Calu3 (cell line): ENCODE results near the gene BTG1. TPM values are rescaled to one million over a fixed set of nuclear protein-coding genes. Genes with fewer than 3 reads are reported as not detected.

Source experiments
- BruUV-seq: library from RNA; stranded (reverse); fragments of 400-500 nt; replicated peaks from 2 replicates; lab custom pipeline; 2021; lab: Mats Ljungman, UMichigan
- CTCF ChIA-PET: fragments of 300-600 bp; sonication (Branson Sonifier 250); formaldehyde crosslinking; loops from one replicate; lab custom pipeline; 2022; ENCODE audit warnings: antibody characterized with exemption; lab: Charles Lee
- DNase-seq: peaks from one replicate; pipeline ENCODE4 v3.0.0; 2022
- H3K27ac Mint-ChIP-seq: one replicate; pipeline ENCODE4 v1.8.0; 2022; ENCODE audit warnings: mixed read lengths; ENCODE audit not compliant: unreplicated experiment
- H3K27me3 Mint-ChIP-seq: one replicate; pipeline ENCODE4 v1.8.0; 2022; ENCODE audit warnings: mixed read lengths; ENCODE audit not compliant: unreplicated experiment
- H3K36me3 Mint-ChIP-seq: one replicate; pipeline ENCODE4 v1.8.0; 2022; ENCODE audit warnings: mild to moderate bottlenecking, moderate library complexity, mixed read lengths; ENCODE audit not compliant: insufficient read depth, unreplicated experiment
- H3K4me1 Mint-ChIP-seq: one replicate; pipeline ENCODE4 v1.8.0; 2022; ENCODE audit warnings: mild to moderate bottlenecking, low read depth, mixed read lengths; ENCODE audit not compliant: unreplicated experiment
- H3K4me3 Mint-ChIP-seq: one replicate; pipeline ENCODE4 v1.8.0; 2022; ENCODE audit warnings: mild to moderate bottlenecking, low read depth, moderate library complexity, mixed read lengths; ENCODE audit not compliant: unreplicated experiment
- H3K9me3 Mint-ChIP-seq: one replicate; pipeline ENCODE4 v1.8.0; 2022; ENCODE audit warnings: low read depth, mixed read lengths; ENCODE audit not compliant: unreplicated experiment
- intact Hi-C: fragments of 100-400 bp; cut with micrococcal nuclease; formaldehyde crosslinking; loops from one replicate; pipeline ENCODE4 v1.10.0; 2022; ENCODE audit not compliant: unreplicated experiment
- total RNA-seq: library from RNA; stranded (reverse); gene quantifications from 2 replicates; pipeline ENCODE4 v1.2.3, GENCODE V29; 2022
- TF ChIP-seq, protein P1 (sequence below): fragments of 200-600 bp; IDR thresholded peaks from one replicate; pipeline ENCODE4 v1.8.0; 2022; ENCODE audit warnings: antibody characterized with exemption; ENCODE audit not compliant: unreplicated experiment

BTG1 gene
- total RNA-seq, 1 experiment from 2014 or later, result 131 TPM

GRCh38 chr12:92146497-92147224 is 1.0 kb upstream of the BTG1 start:
- peak overlapping the region; percentile 99 for H3K27ac Mint-ChIP-seq

DNA sequence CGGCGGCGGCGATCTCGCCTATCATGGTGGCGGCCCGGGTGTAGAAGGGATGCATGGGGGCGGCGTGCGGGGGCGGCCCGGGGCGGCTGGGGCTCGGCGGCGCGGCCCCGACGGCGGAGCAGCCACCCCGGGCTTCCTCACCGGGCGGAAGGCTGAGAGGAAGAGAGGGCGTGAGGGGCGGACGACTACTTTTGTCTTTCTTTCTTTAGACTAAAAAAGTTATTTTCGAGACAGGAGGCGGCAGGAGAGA is 240 bp downstream of the BTG1 start:
- CTCF ChIA-PET, result interaction anchor here (0.6 to 3.3 kb wide), 17 partner anchors 8 to 763 kb away, joined by 3 to 32 read pairs (median 4); no protein-coding TSS in a partner anchor
- H3K27me3 Mint-ChIP-seq, result peaks cover 10% of the 10 kb centered on the region
- peaks cover 17% of the 10 kb centered on the region for H3K4me1 Mint-ChIP-seq
- no TSS peak for BruUV-seq
- H3K36me3 Mint-ChIP-seq, result peaks cover 73% of the 10 kb centered on the region
- intact Hi-C loops, result loop anchor here (2.0 to 10.0 kb wide), 3 partner anchors 219 to 335 kb away; no protein-coding TSS in a partner anchor
- no peak for DNase-seq
- H3K27ac Mint-ChIP-seq, result peak overlapping the region; percentile 99
- peak overlapping the region; percentile 87 for H3K4me3 Mint-ChIP-seq
- H3K9me3 Mint-ChIP-seq, result peaks cover 2% of the 10 kb centered on the region
- TF ChIP-seq, protein P1, sequence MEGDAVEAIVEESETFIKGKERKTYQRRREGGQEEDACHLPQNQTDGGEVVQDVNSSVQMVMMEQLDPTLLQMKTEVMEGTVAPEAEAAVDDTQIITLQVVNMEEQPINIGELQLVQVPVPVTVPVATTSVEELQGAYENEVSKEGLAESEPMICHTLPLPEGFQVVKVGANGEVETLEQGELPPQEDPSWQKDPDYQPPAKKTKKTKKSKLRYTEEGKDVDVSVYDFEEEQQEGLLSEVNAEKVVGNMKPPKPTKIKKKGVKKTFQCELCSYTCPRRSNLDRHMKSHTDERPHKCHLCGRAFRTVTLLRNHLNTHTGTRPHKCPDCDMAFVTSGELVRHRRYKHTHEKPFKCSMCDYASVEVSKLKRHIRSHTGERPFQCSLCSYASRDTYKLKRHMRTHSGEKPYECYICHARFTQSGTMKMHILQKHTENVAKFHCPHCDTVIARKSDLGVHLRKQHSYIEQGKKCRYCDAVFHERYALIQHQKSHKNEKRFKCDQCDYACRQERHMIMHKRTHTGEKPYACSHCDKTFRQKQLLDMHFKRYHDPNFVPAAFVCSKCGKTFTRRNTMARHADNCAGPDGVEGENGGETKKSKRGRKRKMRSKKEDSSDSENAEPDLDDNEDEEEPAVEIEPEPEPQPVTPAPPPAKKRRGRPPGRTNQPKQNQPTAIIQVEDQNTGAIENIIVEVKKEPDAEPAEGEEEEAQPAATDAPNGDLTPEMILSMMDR, result no peak

More at GRCh38 chr12:92146497-92147224, 1.0 kb upstream of the BTG1 start:
- Mint-ChIP-seq H3K9me3 (peaks cover 2% of the 10 kb centered on the region), H3K4me1 (peaks cover 17% of the 10 kb centered on the region), H3K36me3 (peaks cover 61% of the 10 kb centered on the region), H3K27me3 (peaks cover 10% of the 10 kb centered on the region), H3K4me3 (peak overlapping the region; percentile 87)
- no peak for DNase-seq
- CTCF ChIA-PET, result interaction anchor here (0.6 to 3.3 kb wide), 16 partner anchors 10 to 765 kb away, joined by 3 to 32 read pairs (median 4); no protein-coding TSS in a partner anchor
- TF ChIP-seq, protein P1, result no peak
- BruUV-seq, result TSS peak; percentile 64
- intact Hi-C loops, result loop anchor here (1.0 to 10.0 kb wide), 6 partner anchors 62 to 424 kb away; no protein-coding TSS in a partner anchor

- TF ChIP-seq, protein P1, result no peak
- intact Hi-C loops, result loop anchor here (1.0 to 10.0 kb wide), 5 partner anchors 220 to 505 kb away; no protein-coding TSS in a partner anchor
- peak overlapping the region; percentile 99 for H3K27ac Mint-ChIP-seq
- peak; percentile 63 for DNase-seq
- H3K27me3 Mint-ChIP-seq, result peaks cover 10% of the 10 kb centered on the region
- CTCF ChIA-PET, result interaction anchor here (0.7 to 3.3 kb wide), 16 partner anchors 8 to 763 kb away, joined by 3 to 32 read pairs (median 4); no protein-coding TSS in a partner anchor
- H3K4me1 Mint-ChIP-seq, result peaks cover 17% of the 10 kb centered on the region
- peaks cover 2% of the 10 kb centered on the region for H3K9me3 Mint-ChIP-seq
- no TSS peak for BruUV-seq
- H3K36me3 Mint-ChIP-seq, result peaks cover 79% of the 10 kb centered on the region
- peak overlapping the region; percentile 87 for H3K4me3 Mint-ChIP-seq
Measured at GRCh38 chr12:92144631-92145480, 790 bp downstream of the BTG1 start.
